Trophoblast cell (in vitro differentiated cells and primary cell): ENCODE results near the gene CDK10.

Experiments used
- DNase-seq, 2 donors: peaks; one replicate each; pipeline ENCODE4 v3.0.0-alpha.2; 2016
- H2AFZ ChIP-seq: 2 replicates; pipeline ENCODE4 v1.6.1; 2013; ENCODE audit warnings: low read length, moderate library complexity, mild to moderate bottlenecking; ENCODE audit not compliant: insufficient read depth, poor library complexity
- H2AK5ac ChIP-seq: 2 replicates; pipeline ENCODE4 v1.6.1; 2013; ENCODE audit warnings: mild to moderate bottlenecking, low read length
- H2BK120ac ChIP-seq: 2 replicates; pipeline ENCODE4 v1.6.1; 2013; ENCODE audit warnings: low read length, mild to moderate bottlenecking, moderate library complexity; ENCODE audit not compliant: insufficient read depth, poor library complexity
- H2BK12ac ChIP-seq: 2 replicates; pipeline ENCODE4 v1.6.1; 2013; ENCODE audit warnings: mild to moderate bottlenecking, low read length, moderate library complexity
- H2BK5ac ChIP-seq: 2 replicates; pipeline ENCODE4 v1.6.1; 2013; ENCODE audit warnings: low read length, low read depth, moderate library complexity, mild to moderate bottlenecking; ENCODE audit not compliant: poor library complexity
- H3K14ac ChIP-seq: 2 replicates; pipeline ENCODE4 v1.6.1; 2013; ENCODE audit warnings: mild to moderate bottlenecking, low read length
- H3K18ac ChIP-seq: 2 replicates; pipeline ENCODE4 v1.6.1; 2013; ENCODE audit warnings: mild to moderate bottlenecking, low read length
- H3K23ac ChIP-seq: 2 replicates; pipeline ENCODE4 v1.6.1; 2013; ENCODE audit warnings: low read length
- H3K27ac ChIP-seq: 2 replicates; pipeline ENCODE4 v1.5.1; 2013; ENCODE audit warnings: low read depth, mild to moderate bottlenecking, inconsistent platforms, low read length, moderate library complexity
- H3K27me3 ChIP-seq: 2 replicates; pipeline ENCODE4 v1.6.1; 2013; ENCODE audit warnings: inconsistent platforms, mild to moderate bottlenecking, low read length, moderate library complexity; ENCODE audit not compliant: insufficient read depth
- H3K36me3 ChIP-seq, 2 experiments: 1 replicate in 1 of 2; 2 replicates in 1 of 2; pipeline ENCODE4 v1.6.1; 2013; ENCODE audit warnings: low read length in 2 of 2, mild to moderate bottlenecking in 2 of 2, moderate library complexity in 1 of 2; ENCODE audit not compliant: insufficient read depth in 2 of 2, control insufficient read depth in 1 of 2
- H3K4ac ChIP-seq: 2 replicates; pipeline ENCODE4 v1.6.1; 2013; ENCODE audit warnings: low read depth, mild to moderate bottlenecking, low read length, moderate library complexity
- H3K4me1 ChIP-seq, 2 experiments: 1 replicate in 1 of 2; 2 replicates in 1 of 2; pipeline ENCODE4 v1.6.1; 2013; ENCODE audit warnings: low read length in 2 of 2, mild to moderate bottlenecking in 2 of 2, moderate library complexity in 1 of 2; ENCODE audit not compliant: insufficient read depth in 2 of 2, control insufficient read depth in 1 of 2
- H3K4me2 ChIP-seq: 2 replicates; pipeline ENCODE4 v1.6.1; 2013; ENCODE audit warnings: inconsistent platforms, mild to moderate bottlenecking, low read length, moderate library complexity
- H3K4me3 ChIP-seq: 2 replicates; pipeline ENCODE4 v1.5.1; 2013; ENCODE audit warnings: mild to moderate bottlenecking, low read depth, low read length, inconsistent platforms
- H3K79me1 ChIP-seq: one replicate; pipeline ENCODE4 v1.6.1; 2013; ENCODE audit warnings: low read length
- H3K79me2 ChIP-seq: 2 replicates; pipeline ENCODE4 v1.6.1; 2013; ENCODE audit warnings: low read length, mild to moderate bottlenecking; ENCODE audit not compliant: control insufficient read depth, insufficient read depth, poor library complexity
- H3K9ac ChIP-seq: 2 replicates; pipeline ENCODE4 v1.6.1; 2013; ENCODE audit warnings: mild to moderate bottlenecking, low read length
- H3K9me3 ChIP-seq: 2 replicates; pipeline ENCODE4 v1.6.1; 2013; ENCODE audit warnings: low read depth, mild to moderate bottlenecking, control low read depth, inconsistent platforms, low read length; ENCODE audit not compliant: insufficient read depth
- H4K12ac ChIP-seq: 2 replicates; pipeline ENCODE4 v1.6.1; 2013; ENCODE audit warnings: low read depth, mild to moderate bottlenecking, low read length, moderate library complexity
- H4K8ac ChIP-seq: 2 replicates; pipeline ENCODE4 v1.6.1; 2013; ENCODE audit warnings: low read depth, mild to moderate bottlenecking, low read length, moderate library complexity
- H4K91ac ChIP-seq: one replicate; pipeline ENCODE4 v1.6.1; 2013; ENCODE audit warnings: low read depth, mild to moderate bottlenecking, low read length, moderate library complexity
- WGBS: extraction: QIAGEN DNeasy Blood & Tissue Kit; methylation state at CpG from one replicate; pipeline ENCODE4 v1.1.7; 2013; ENCODE audit warnings: missing lambda C conversion rate; ENCODE audit not compliant: insufficient read length, insufficient coverage; ENCODE audit errors: extremely low coverage; 5-methylcytosine and 5-hydroxymethylcytosine counted together

Gene CDK10

GRCh38 chr16:89704281-89704680 is 17.8 kb downstream of the CDK10 start:
- H3K4me3 ChIP-seq, result no peak overlapping the region
- no peak overlapping the region for H3K4me2 ChIP-seq
- H2BK120ac ChIP-seq, result no peak overlapping the region
- no peak overlapping the region for H4K12ac ChIP-seq
- H3K23ac ChIP-seq, result no peak overlapping the region
- no peak overlapping the region for H3K4ac ChIP-seq
- no peak overlapping the region for H4K8ac ChIP-seq
- H3K27ac ChIP-seq, result no peak overlapping the region
- no peak overlapping the region for H4K91ac ChIP-seq
- peaks cover 2% of the 10 kb centered on the region for H3K79me2 ChIP-seq
- no peak overlapping the region for H2AFZ ChIP-seq
- no peaks in the 10 kb centered on the region for H3K36me3 ChIP-seq
- H3K18ac ChIP-seq, result no peak overlapping the region
- no peak overlapping the region for H2BK5ac ChIP-seq
- no peak overlapping the region for H3K14ac ChIP-seq
- peaks cover 11% of the 10 kb centered on the region for H3K79me1 ChIP-seq
- no peak overlapping the region for H3K9ac ChIP-seq
- H3K27me3 ChIP-seq, result no peaks in the 10 kb centered on the region
- peaks cover 13 to 14% of the 10 kb centered on the region in 2 experiments for H3K4me1 ChIP-seq
- no CpG with 5 or more reads among the region's 13 CpGs for WGBS
- DNase-seq, result no peak
- H2AK5ac ChIP-seq, result no peak overlapping the region
- no peaks in the 10 kb centered on the region for H3K9me3 ChIP-seq
- no peak overlapping the region for H2BK12ac ChIP-seq

- DNase-seq, result no peak
- peaks cover 2% of the 10 kb centered on the region for H3K79me2 ChIP-seq
- no peaks in the 10 kb centered on the region for H3K36me3 ChIP-seq
- H3K14ac ChIP-seq, result no peak overlapping the region
- H2BK120ac ChIP-seq, result no peak overlapping the region
- H4K91ac ChIP-seq, result no peak overlapping the region
- H3K4ac ChIP-seq, result no peak overlapping the region
- H3K4me3 ChIP-seq, result no peak overlapping the region
- no peak overlapping the region for H3K4me2 ChIP-seq
- H2BK5ac ChIP-seq, result no peak overlapping the region
- no peak overlapping the region for H3K9ac ChIP-seq
- no peak overlapping the region for H3K18ac ChIP-seq
- no peak overlapping the region for H3K23ac ChIP-seq
- H3K27me3 ChIP-seq, result no peaks in the 10 kb centered on the region
- no peak overlapping the region for H2AFZ ChIP-seq
- peaks cover 9 to 11% of the 10 kb centered on the region in 2 experiments for H3K4me1 ChIP-seq
- WGBS, result no CpG with 5 or more reads among the region's 15 CpGs
- no peaks in the 10 kb centered on the region for H3K9me3 ChIP-seq
- no peak overlapping the region for H2AK5ac ChIP-seq
- peaks cover 11% of the 10 kb centered on the region for H3K79me1 ChIP-seq
- H3K27ac ChIP-seq, result no peak overlapping the region
- no peak overlapping the region for H4K12ac ChIP-seq
- H4K8ac ChIP-seq, result no peak overlapping the region
- H2BK12ac ChIP-seq, result no peak overlapping the region
Measured at GRCh38 chr16:89705006-89705405, 18.5 kb downstream of the CDK10 start.

GRCh38 chr16:89706518-89707260 is 20.2 kb downstream of the CDK10 start:
- no peak overlapping the region for H3K14ac ChIP-seq
- no peak overlapping the region for H4K12ac ChIP-seq
- no peak overlapping the region for H2BK12ac ChIP-seq
- H3K27me3 ChIP-seq, result no peaks in the 10 kb centered on the region
- no peak overlapping the region for H3K9ac ChIP-seq
- no peak overlapping the region for H2BK5ac ChIP-seq
- no peak overlapping the region for H3K18ac ChIP-seq
- WGBS, result no CpG with 5 or more reads among the region's 14 CpGs
- no peak overlapping the region for H3K23ac ChIP-seq
- peaks cover 2 to 3% of the 10 kb centered on the region in 2 experiments for H3K4me1 ChIP-seq
- no peak overlapping the region for H3K27ac ChIP-seq
- no peak for DNase-seq
- no peaks in the 10 kb centered on the region for H3K36me3 ChIP-seq
- no peaks in the 10 kb centered on the region for H3K79me1 ChIP-seq
- no peaks in the 10 kb centered on the region for H3K79me2 ChIP-seq
- H4K91ac ChIP-seq, result no peak overlapping the region
- H3K4ac ChIP-seq, result no peak overlapping the region
- H2AFZ ChIP-seq, result no peak overlapping the region
- H2BK120ac ChIP-seq, result no peak overlapping the region
- no peak overlapping the region for H3K4me2 ChIP-seq
- no peak overlapping the region for H3K4me3 ChIP-seq
- no peak overlapping the region for H2AK5ac ChIP-seq
- H3K9me3 ChIP-seq, result no peaks in the 10 kb centered on the region
- no peak overlapping the region for H4K8ac ChIP-seq

- peaks cover 6% of the 10 kb centered on the region for H3K79me1 ChIP-seq
- H4K91ac ChIP-seq, result no peak overlapping the region
- peaks cover 3 to 9% of the 10 kb centered on the region in 2 experiments for H3K4me1 ChIP-seq
- WGBS, result no CpG with 5 or more reads among the region's 9 CpGs
- H3K27ac ChIP-seq, result no peak overlapping the region
- no peaks in the 10 kb centered on the region for H3K36me3 ChIP-seq
- no peak overlapping the region for H3K9ac ChIP-seq
- peaks cover 2% of the 10 kb centered on the region for H3K79me2 ChIP-seq
- no peak overlapping the region for H2AFZ ChIP-seq
- H3K4me2 ChIP-seq, result no peak overlapping the region
- no peak overlapping the region for H3K4me3 ChIP-seq
- no peak overlapping the region for H2AK5ac ChIP-seq
- H3K27me3 ChIP-seq, result no peaks in the 10 kb centered on the region
- H3K23ac ChIP-seq, result no peak overlapping the region
- no peaks in the 10 kb centered on the region for H3K9me3 ChIP-seq
- no peak overlapping the region for H4K12ac ChIP-seq
- H2BK5ac ChIP-seq, result no peak overlapping the region
- H4K8ac ChIP-seq, result no peak overlapping the region
- no peak overlapping the region for H3K18ac ChIP-seq
- no peak overlapping the region for H3K4ac ChIP-seq
- DNase-seq, result no peak
- H2BK12ac ChIP-seq, result no peak overlapping the region
- no peak overlapping the region for H3K14ac ChIP-seq
- H2BK120ac ChIP-seq, result no peak overlapping the region
Measured at GRCh38 chr16:89707695-89708094, 21.2 kb downstream of the CDK10 start.
